ENCODE results near the gene IFRD2. TPM values are rescaled to one million over a fixed set of nuclear protein-coding genes. Genes with fewer than 3 reads are reported as not detected.
"Not testable (repeated sequence)": the region's sequence is repeated elsewhere in the genome, so short reads cannot be mapped to it uniquely, and the experiment has no call there.

The IFRD2 gene
- total and polyA plus RNA-seq, 2 of the 13 experiments (the other 11 are each of a cell fraction or from before 2014, with no cell fraction given), result 32.8 to 96.1 TPM

DNA sequence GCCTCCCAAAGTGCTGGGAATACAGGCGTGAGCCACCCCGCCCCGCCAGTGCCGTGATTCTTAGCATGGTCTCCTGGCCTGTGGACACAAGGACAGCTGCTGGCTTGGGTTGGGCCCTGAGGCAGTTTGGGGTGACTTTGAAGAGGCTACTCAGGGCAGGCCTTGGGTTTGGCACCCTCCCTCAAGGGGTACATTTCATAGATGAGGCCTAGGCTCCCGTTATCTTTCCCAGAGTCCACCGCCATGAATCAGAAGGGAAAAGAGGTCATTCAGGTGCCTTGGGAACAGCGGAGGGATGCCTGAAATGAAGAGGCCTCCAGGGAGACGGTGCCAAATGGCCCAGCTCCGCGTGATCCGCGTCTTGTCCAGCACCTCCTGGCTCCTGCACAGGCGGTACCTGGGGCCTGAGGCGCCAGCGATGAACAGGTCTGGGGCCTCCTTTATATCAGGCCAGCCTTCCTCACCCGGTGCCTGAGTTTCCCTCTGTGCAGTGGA is 46.9 kb downstream of the IFRD2 start:
- H2AFZ ChIP-seq (ENCODE audit: low read length), result no peak overlapping the region
- no peaks in the 10 kb centered on the region for H3K9me3 ChIP-seq (ENCODE audit: low read length)
- POLR2A ChIA-PET, result no interaction called here
- FAIRE-seq, result no peak
- peak overlapping the region; percentile 43 for H3K27ac ChIP-seq (ENCODE audit: extremely low read length, insufficient read depth, low read length)
- no TSS peak for BruUV-seq (replicated peaks)
- in situ Hi-C loops (cut with HindIII; ENCODE audit: extremely low pct_ligation_motif_present, low pct_unique_long_range_greater_than_20kb) (no loop called here), intact Hi-C loops (cut with micrococcal nuclease; ENCODE audit: unreplicated experiment) (no loop called here)
- H3K4me1 ChIP-seq (ENCODE audit: insufficient read depth, low read length), result peaks cover 20% of the 10 kb centered on the region
- ATAC-seq, result peak; percentile 11
- DNase-seq (ENCODE audit: low spot score), result no peak
- CTCF ChIA-PET (ENCODE audit: low intra/inter-chr PET ratio, low total read pairs), result interaction anchor here (1.3 to 2.5 kb wide), 5 partner anchors 12 to 53 kb away, joined by 4 to 29 read pairs (median 7); no protein-coding TSS in a partner anchor
- H3K4me3 ChIP-seq (replicated peaks in 1 of 3; ENCODE audit: insufficient read depth in 1 of 3, low read depth in 2 of 3, low read length in 3 of 3), result peak overlapping the region in 1 of 3 experiments; percentile 67; a peak in 1 of 6 replicates
- H3K9ac ChIP-seq (ENCODE audit: insufficient read depth, low read depth, low read length), result no peak overlapping the region; the same call in 1 of the 2 replicates
- peaks cover 28% of the 10 kb centered on the region for H3K79me2 ChIP-seq (ENCODE audit: insufficient read depth, low read length)
- no peak for TF ChIP-seq ELK4 (CRISPR knock-in tag; IDR thresholded peaks at IDR 0.05; ENCODE audit: borderline replicate concordance)
- no peak for TF ChIP-seq ZNF891 (CRISPR knock-in tag; IDR thresholded peaks at IDR 0.05)
- 88% methylated on average over 12 of the region's 16 CpGs for WGBS (ENCODE audit: low lambda C conversion rate)
- H3K36me3 ChIP-seq (replicated peaks in 1 of 2; ENCODE audit: control insufficient read depth in 1 of 2, insufficient read depth in 2 of 2, low read length in 2 of 2), result 0 out of 5 replicates have a peak, but pooled peaks cover 0 to 7% of the 10 kb centered on the region in 2 experiments
- no peaks in the 10 kb centered on the region for H3K27me3 ChIP-seq (ENCODE audit: control insufficient read depth in 1 of 2, insufficient read depth in 2 of 2, low read length in 2 of 2)
- H3K4me2 ChIP-seq (ENCODE audit: low read depth, low read length), result peak overlapping the region; percentile 71
- H4K20me1 ChIP-seq (ENCODE audit: insufficient read depth, low read length), result no peaks in the 10 kb centered on the region

DNA sequence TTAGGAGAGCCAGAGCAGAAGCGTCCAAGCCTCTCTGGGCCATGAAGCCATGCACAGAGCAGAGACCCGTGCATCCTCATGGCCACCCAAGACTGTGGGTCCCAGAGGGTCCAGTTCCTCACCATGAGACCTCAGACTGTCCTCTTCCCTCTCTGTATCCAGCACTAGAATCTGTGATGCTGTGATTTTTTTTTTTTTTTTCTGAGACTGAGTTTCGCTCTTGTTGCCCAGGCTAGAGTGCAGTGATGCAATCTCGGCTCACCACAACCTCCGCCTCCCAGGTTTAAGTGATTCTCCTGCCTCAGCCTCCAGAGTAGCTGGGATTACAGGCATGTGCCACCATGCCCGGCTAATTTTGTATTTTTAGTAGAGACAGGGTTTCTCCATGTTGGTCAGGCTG is 47.4 kb downstream of the IFRD2 start:
- H3K27ac ChIP-seq (ENCODE audit: extremely low read length, insufficient read depth, low read length); POLR2A ChIA-PET; H3K36me3 ChIP-seq (replicated peaks in 1 of 2; ENCODE audit: control insufficient read depth in 1 of 2, insufficient read depth in 2 of 2, low read length in 2 of 2); H3K9me3 ChIP-seq (ENCODE audit: low read length); H3K9ac ChIP-seq (ENCODE audit: insufficient read depth, low read depth, low read length); FAIRE-seq; DNase-seq (ENCODE audit: low spot score); intact Hi-C loops (cut with micrococcal nuclease; ENCODE audit: unreplicated experiment); CTCF ChIA-PET (ENCODE audit: low intra/inter-chr PET ratio, low total read pairs); BruUV-seq (replicated peaks); in situ Hi-C loops (cut with HindIII; ENCODE audit: extremely low pct_ligation_motif_present, low pct_unique_long_range_greater_than_20kb); H3K4me2 ChIP-seq (ENCODE audit: low read depth, low read length); ATAC-seq; H2AFZ ChIP-seq (ENCODE audit: low read length); H3K27me3 ChIP-seq (ENCODE audit: control insufficient read depth in 1 of 2, insufficient read depth in 2 of 2, low read length in 2 of 2); H3K4me3 ChIP-seq (replicated peaks in 1 of 3; ENCODE audit: insufficient read depth in 1 of 3, low read depth in 2 of 3, low read length in 3 of 3); H4K20me1 ChIP-seq (ENCODE audit: insufficient read depth, low read length): not testable (repeated sequence)
- Histone ChIP-seq H3K79me2 (ENCODE audit: insufficient read depth, low read length) (peaks cover 28% of the 10 kb centered on the region), H3K4me1 (ENCODE audit: insufficient read depth, low read length) (peaks cover 20% of the 10 kb centered on the region)
- 98% methylated on average over 5 of the region's 6 CpGs for WGBS (ENCODE audit: low lambda C conversion rate)

All from HepG2 (cell line).